Vagina (tissue), 2 donors: ENCODE results near the gene ITIH2. TPM values are rescaled to one million over a fixed set of nuclear protein-coding genes. Genes with fewer than 3 reads are reported as not detected.

Experiments
- DNase-seq, 2 donors: peaks; one replicate each; pipeline ENCODE4 v3.0.0-alpha.2; 2017; ENCODE audit errors: extremely low spot score in 2 of 2
- H3K27ac ChIP-seq: fragments of 200-600 bp; sonication (generic); one replicate; pipeline ENCODE4 v1.5.1; 2019
- H3K27me3 ChIP-seq: fragments of 200-600 bp; sonication (generic); one replicate; pipeline ENCODE4 v1.5.1; 2019
- H3K36me3 ChIP-seq, 2 donors: fragments of 200-600 bp; sonication (generic); one replicate each; pipeline ENCODE4 v1.5.1; 2017 to 2019
- H3K4me1 ChIP-seq: fragments of 200-600 bp; sonication (generic); one replicate; pipeline ENCODE4 v1.5.1; 2019
- H3K4me3 ChIP-seq, 2 donors: fragments of 200-600 bp; sonication (generic); 1 replicate in 1 of 2; 2 replicates in 1 of 2; pipeline ENCODE4 v1.5.1; 2016 to 2019
- H3K9me3 ChIP-seq: fragments of 200-600 bp; sonication (generic); one replicate; pipeline ENCODE4 v1.5.1; 2019
- POLR2A ChIP-seq, 2 donors: fragments of 450-650 bp; IDR thresholded peaks; one replicate each; pipeline ENCODE4 v1.6.1; 2017; ENCODE audit warnings: antibody characterized with exemption in 2 of 2, mild to moderate bottlenecking in 2 of 2, moderate library complexity in 2 of 2
- POLR2AphosphoS5 ChIP-seq, 2 donors: sonication (generic); formaldehyde crosslinking; IDR thresholded peaks; one replicate each; pipeline ENCODE4 v1.9.0; 2017; ENCODE audit warnings: antibody characterized with exemption in 2 of 2, mild to moderate bottlenecking in 2 of 2, low read depth in 1 of 2; ENCODE audit not compliant: insufficient read depth in 1 of 2
- intact Hi-C: fragments of 100-400 bp; cut with DNase I; formaldehyde crosslinking; loops from one replicate; pipeline ENCODE4 v1.15.1; 2023
- total RNA-seq: library from RNA; depleted of rRNA; stranded (reverse); fragments of >200 nt; gene quantifications from one replicate; pipeline ENCODE4 v1.2.3, GENCODE V29; 2016
- TF ChIP-seq, protein P1 (sequence below), 3 experiments: fragments of 450-650 bp in 2 of 3; fragments of 200-600 bp in 1 of 3; sonication (generic) in 1 of 3; IDR thresholded peaks; one replicate each; pipeline ENCODE4 v1.5.1; 2017 to 2019; ENCODE audit warnings: antibody characterized with exemption in 3 of 3, mild to moderate bottlenecking in 2 of 3, moderate library complexity in 2 of 3

The ITIH2 gene
- total RNA-seq, 1 donor from 2014 or later: not detected

- intact Hi-C loops: no loop called here
- Histone ChIP-seq H3K4me3 (no peak overlapping the region), H3K9me3 (no peaks in the 10 kb centered on the region), H3K4me1 (no peaks in the 10 kb centered on the region), H3K36me3 (no peaks in the 10 kb centered on the region), H3K27ac (no peak overlapping the region), H3K27me3 (no peaks in the 10 kb centered on the region)
- TF ChIP-seq POLR2AphosphoS5 (IDR thresholded peaks at IDR 0.05; ENCODE audit: insufficient read depth in 1 of 2, low read depth in 1 of 2) (no peak), POLR2A (IDR thresholded peaks at IDR 0.05) (no peak)
- TF ChIP-seq, protein P1, sequence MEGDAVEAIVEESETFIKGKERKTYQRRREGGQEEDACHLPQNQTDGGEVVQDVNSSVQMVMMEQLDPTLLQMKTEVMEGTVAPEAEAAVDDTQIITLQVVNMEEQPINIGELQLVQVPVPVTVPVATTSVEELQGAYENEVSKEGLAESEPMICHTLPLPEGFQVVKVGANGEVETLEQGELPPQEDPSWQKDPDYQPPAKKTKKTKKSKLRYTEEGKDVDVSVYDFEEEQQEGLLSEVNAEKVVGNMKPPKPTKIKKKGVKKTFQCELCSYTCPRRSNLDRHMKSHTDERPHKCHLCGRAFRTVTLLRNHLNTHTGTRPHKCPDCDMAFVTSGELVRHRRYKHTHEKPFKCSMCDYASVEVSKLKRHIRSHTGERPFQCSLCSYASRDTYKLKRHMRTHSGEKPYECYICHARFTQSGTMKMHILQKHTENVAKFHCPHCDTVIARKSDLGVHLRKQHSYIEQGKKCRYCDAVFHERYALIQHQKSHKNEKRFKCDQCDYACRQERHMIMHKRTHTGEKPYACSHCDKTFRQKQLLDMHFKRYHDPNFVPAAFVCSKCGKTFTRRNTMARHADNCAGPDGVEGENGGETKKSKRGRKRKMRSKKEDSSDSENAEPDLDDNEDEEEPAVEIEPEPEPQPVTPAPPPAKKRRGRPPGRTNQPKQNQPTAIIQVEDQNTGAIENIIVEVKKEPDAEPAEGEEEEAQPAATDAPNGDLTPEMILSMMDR (IDR thresholded peaks at IDR 0.05): no peak
- no peak for DNase-seq
Measured at GRCh38 chr10:7704071-7705016, 1.2 kb downstream of the ITIH2 start.

DNA sequence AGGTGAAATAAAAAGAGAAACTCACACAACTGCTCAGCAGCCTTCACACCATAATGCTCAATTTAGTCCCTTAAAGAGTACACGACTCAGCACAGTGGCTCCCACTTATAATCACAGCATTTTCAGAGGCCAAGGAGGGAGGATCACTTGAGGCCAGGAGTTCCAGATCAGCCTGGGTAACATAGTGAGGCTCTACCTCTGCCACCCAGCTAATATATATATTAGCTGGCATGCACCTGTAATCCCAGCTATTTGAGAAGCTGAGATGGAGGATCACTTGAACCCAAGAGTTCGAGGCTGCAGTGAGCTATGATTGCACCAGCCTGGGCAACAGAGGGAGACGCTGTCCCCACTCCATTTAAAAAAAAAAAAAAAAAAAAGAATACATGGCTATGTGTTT, 2.2 kb downstream of the ITIH2 start:
- no peak overlapping the region for H3K4me3 ChIP-seq
- no peaks in the 10 kb centered on the region for H3K27me3 ChIP-seq
- H3K9me3 ChIP-seq: no peaks in the 10 kb centered on the region
- H3K4me1 ChIP-seq: no peaks in the 10 kb centered on the region
- intact Hi-C loops: no loop called here
- TF ChIP-seq, protein P1 (IDR thresholded peaks at IDR 0.05): no peak
- no peak for TF ChIP-seq POLR2A (IDR thresholded peaks at IDR 0.05)
- TF ChIP-seq POLR2AphosphoS5 (IDR thresholded peaks at IDR 0.05; ENCODE audit: insufficient read depth in 1 of 2, low read depth in 1 of 2): no peak
- no peaks in the 10 kb centered on the region for H3K36me3 ChIP-seq
- H3K27ac ChIP-seq: no peak overlapping the region
- DNase-seq: no peak

DNA sequence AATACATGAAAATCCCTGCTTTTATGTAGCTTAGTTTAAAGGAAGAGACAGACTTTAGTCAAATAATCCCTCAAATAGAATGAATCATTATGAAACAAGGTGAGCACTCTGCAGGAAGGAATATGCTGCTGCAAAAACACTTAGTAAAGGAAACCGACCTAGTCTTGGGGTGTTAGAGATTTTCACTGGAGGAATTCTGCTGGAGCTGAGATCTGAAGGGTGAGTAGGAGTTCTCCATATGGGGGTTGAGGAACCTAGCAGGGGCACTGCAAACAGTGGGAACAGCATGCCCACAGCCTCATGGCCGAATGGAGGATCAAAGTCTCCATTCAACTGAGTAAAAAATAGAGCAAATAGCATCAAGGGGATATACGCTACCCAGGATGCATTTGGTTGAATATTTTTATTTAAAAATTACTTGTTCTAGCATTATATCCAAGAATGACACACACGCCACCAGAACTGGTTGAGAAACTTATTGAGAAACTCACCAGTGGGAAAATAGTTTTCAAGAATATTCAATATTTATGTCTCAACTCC, 3.5 kb downstream of the ITIH2 start:
- Histone ChIP-seq H3K27me3 (no peaks in the 10 kb centered on the region), H3K9me3 (no peaks in the 10 kb centered on the region), H3K4me3 (no peak overlapping the region), H3K27ac (no peak overlapping the region), H3K36me3 (no peaks in the 10 kb centered on the region), H3K4me1 (no peaks in the 10 kb centered on the region)
- DNase-seq: no peak
- TF ChIP-seq POLR2A (IDR thresholded peaks at IDR 0.05): no peak
- TF ChIP-seq POLR2AphosphoS5 (IDR thresholded peaks at IDR 0.05; ENCODE audit: insufficient read depth in 1 of 2, low read depth in 1 of 2): no peak
- TF ChIP-seq, protein P1 (IDR thresholded peaks at IDR 0.05): no peak
- intact Hi-C loops: no loop called here

DNA sequence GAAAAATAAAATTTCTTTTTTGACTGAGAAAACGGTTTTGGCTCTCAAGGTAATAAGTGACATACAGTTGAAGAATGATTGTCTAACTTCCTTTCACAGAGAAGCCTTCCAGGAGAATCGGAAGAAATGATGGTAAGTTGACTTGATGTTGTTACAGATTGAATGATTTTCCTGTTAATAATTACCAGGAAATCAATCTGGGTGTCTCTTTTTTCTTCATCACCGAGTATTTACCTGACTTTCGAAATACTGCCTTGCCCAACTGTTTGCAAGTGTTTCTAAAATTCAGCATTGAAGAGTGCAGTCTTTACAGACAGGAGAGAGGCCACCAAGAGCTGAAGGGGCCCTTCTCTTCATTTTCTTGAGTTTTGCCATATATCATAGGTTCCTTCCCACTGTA, 4.0 kb downstream of the ITIH2 start:
- no peak overlapping the region for H3K27ac ChIP-seq
- intact Hi-C loops: no loop called here
- TF ChIP-seq, protein P1 (IDR thresholded peaks at IDR 0.05): no peak
- no peak for TF ChIP-seq POLR2AphosphoS5 (IDR thresholded peaks at IDR 0.05; ENCODE audit: insufficient read depth in 1 of 2, low read depth in 1 of 2)
- no peak for TF ChIP-seq POLR2A (IDR thresholded peaks at IDR 0.05)
- no peak overlapping the region for H3K4me3 ChIP-seq
- no peaks in the 10 kb centered on the region for H3K4me1 ChIP-seq
- H3K9me3 ChIP-seq: no peaks in the 10 kb centered on the region
- DNase-seq: no peak
- H3K27me3 ChIP-seq: no peaks in the 10 kb centered on the region
- H3K36me3 ChIP-seq: no peaks in the 10 kb centered on the region
